GM20431 (cell line): Measurements from ENCODE around the gene SPATA2.
"Not testable (repeated sequence)": the region's sequence is repeated elsewhere in the genome, so short reads cannot be mapped to it uniquely, and the experiment has no call there.

ENCODE experiments used
- in situ Hi-C: fragments of 300-500 bp; cut with MseI, MboI; formaldehyde crosslinking; loops from one replicate; pipeline ENCODE4 v1.15.0; 2020; ENCODE audit warnings: low sequenced_read_pairs; ENCODE audit not compliant: unreplicated experiment

The SPATA2 gene

GRCh38 chr20:49905415-49906091 is 9.8 kb downstream of the SPATA2 start:
- in situ Hi-C loops: no loop called here

DNA sequence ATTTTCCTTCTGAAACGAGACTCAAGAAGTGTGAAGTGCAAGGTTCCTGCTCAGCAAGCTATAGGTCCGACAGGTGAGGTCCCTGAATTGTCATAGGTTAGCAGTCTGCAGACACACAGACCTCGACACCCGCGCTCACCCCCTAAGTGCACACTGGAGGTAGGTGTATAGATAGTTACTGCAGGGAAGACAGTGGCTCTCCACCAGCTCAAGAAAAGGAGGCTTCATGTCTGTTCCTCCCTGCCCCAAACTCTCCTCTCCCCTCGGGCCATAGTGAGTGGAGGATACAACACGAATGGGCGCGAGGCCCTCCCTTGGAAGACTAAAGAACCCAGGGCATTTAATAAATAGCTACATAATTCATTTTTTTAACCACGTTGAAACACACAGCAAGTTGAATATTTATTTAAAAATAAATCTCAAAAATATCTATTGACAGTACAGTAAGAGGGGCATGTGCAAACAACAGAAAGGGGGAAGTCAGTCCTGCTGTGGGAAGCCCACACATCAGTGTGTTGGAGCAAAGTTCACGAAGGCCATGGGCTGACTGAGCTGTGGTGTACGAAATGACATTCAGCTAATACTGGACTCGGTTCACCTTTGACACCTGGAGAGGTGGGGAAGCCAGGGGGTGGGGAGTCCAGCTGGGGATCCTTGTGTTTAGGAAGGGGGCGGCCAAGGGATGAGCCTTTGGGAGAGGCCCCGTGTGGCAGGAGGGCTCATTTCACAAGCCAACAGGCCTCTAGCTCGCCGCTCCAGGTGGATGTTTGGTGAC is 10.7 kb downstream of the SPATA2 start:
- in situ Hi-C loops: no loop called here

DNA sequence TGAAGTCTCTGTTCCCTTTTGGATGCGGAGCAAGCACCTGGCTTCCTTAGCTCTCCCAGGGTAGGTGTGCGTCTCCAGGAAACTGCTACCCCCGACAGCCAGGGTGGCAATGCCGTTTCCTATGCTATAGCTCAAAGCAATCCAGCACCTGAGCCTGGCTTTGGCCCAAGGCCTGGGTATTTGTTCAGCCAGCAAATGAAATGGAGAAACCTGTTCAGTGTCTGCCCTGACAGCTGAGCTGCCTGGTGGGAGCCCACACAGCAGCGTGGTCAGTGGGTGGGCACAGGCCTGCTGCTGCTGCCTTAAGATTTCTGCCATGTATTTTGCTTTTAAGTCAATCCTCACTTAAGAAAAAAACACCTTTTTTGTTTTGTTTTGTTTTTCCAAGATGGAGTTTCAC is 13.7 kb downstream of the SPATA2 start:
- in situ Hi-C loops: no loop called here

DNA sequence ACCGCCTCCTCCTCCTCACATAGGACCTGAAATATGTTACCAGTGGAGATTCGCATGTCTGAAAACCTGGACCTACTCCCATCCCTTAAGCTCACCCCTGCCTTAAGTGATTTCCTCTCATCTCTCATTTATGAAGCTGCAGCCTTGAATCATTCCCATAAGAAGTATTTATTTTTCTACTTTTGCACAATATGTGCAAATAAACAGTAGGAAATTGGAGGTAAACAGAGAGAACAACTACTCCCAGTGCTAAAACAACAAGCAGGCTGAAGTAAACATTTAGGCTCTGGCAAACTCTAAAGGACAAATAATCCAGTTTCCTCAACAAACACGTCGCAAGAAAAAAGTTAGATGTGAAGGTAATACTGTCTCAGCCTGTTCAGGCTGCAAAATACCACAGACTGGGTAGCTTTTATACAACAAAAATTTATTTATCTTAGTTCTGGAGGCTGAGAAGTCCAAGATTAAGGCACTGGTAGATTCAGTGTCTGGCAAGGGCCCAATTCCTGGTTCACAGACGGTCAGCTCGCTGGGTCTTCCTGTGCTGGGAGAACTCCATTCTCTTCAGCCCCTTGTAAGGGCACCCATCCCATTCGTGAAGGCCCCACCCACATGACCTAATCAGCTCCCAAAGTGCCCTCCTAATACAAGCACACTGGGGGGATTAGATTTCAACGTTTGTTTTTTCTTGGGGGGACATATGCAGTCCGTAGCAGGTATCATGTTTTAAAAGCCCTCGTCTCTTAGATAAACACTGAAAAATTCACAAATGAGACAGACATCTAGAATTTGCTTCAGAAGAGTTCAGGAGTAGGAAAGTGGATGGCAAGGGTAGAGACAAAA is 15.6 kb downstream of the SPATA2 start:
- in situ Hi-C loops: no loop called here

DNA sequence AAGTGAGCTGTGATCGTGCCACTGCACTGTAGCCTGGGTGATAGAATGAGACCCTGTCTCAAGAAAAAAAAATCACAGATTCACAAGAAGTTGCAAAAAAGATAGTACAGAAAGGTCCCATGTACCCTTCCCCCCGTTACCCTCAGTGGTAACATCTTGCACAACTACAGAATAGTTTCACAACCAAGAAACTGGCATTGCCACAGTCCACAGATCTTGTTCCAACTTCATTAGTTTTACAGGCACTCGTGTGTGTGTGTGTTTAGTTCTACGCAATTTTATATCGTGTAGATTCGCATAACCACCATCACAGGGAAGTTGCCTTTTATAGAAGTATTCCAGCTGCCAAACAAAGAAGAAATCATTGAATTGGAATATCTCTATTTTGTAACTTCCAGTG is 19.1 kb downstream of the SPATA2 start:
- in situ Hi-C loops: no loop called here

DNA sequence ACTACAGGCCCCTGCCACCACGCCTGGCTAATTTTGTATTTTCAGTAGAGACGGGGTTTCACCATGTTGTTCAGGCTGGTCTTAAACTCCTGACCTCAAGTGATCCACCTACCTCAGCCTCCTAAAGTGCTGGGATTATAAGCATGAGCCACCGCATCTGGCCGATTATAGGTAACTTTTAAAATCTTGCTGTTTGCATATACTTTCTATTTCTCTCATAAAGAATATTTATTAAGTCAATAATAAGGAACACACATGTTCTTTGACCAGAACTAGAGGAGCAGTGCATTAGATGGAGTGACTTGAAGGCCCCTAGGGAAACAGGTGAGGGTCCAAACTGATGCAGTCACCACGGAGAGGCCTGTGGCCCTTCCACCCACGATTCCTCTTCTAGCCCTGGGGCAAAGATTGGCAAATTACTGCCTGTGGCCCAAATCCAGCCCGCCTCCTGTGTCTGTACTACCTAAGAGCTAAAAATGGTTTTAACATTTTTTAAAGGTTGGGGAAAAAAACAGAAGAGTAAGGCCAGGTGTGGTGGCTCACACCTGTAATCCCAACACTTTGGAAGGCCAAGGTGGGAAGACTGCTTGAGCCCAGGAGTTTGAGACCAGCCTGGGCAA is 19.7 kb downstream of the SPATA2 start:
- in situ Hi-C loops: not testable (repeated sequence)

- in situ Hi-C loops: no loop called here
These were observed 21.3 kb downstream of the SPATA2 start for GRCh38 chr20:49894073-49894470.

DNA sequence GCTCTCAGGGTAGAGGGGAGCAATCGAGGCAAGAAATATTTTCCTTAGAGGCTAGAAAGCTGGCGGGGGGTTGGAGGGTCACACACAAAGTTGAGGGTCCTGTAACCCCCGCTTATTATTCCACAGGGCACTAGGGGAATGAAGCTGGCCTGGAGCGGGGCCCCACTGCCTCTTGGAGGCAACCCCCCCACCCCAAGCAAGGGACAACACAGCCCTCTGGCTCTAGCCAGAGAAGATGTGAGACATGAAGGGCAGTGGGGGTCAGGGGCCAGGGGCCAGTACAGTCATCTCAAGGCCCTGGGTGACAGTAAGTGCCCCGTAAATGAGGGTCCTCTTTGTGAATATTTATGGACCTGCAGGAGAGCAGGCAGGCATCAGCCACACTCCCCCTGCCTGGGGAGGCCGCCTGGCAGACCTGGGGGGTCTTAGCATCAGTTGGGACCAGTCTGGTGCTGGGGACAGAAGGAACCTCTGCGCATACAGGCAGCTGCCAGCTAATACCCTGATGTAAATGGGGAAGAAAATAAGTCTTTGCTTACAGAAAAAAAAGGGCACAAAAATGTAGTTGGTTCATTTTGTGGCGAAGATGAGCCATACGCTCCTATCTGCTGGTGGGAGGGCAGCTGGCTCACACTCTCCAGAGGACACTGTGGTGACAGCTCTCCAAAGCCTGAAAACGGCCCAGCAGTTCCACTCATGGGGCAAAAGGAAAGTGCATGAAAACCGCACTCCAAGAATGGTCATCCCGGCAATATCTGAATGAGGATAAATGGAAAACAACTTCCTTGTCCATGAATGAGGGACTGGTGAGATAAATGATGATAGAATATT is 21.9 kb downstream of the SPATA2 start:
- in situ Hi-C loops: no loop called here

DNA sequence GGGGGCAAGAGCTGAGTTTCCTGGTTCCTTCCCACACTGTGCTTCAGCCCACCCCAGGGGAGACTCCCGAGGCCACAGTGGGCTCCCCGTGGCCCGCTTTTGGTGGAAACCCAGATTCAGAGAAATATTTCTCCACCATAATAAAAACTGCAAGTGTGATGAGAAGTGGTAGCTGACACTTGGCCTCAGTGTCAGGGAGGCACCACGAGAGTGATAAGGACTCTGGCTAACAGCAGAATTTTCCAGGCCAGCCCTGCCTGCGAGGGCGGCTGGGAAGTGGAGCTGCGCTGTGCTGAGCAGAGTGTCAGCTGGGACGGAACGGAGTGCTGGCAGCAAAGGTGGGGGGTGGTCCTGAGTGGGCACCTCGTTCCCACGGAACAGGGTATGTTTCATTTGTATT is 22.5 kb downstream of the SPATA2 start:
- in situ Hi-C loops: no loop called here

- in situ Hi-C loops: no loop called here
These were observed 23.1 kb downstream of the SPATA2 start for GRCh38 chr20:49892260-49892659.

DNA sequence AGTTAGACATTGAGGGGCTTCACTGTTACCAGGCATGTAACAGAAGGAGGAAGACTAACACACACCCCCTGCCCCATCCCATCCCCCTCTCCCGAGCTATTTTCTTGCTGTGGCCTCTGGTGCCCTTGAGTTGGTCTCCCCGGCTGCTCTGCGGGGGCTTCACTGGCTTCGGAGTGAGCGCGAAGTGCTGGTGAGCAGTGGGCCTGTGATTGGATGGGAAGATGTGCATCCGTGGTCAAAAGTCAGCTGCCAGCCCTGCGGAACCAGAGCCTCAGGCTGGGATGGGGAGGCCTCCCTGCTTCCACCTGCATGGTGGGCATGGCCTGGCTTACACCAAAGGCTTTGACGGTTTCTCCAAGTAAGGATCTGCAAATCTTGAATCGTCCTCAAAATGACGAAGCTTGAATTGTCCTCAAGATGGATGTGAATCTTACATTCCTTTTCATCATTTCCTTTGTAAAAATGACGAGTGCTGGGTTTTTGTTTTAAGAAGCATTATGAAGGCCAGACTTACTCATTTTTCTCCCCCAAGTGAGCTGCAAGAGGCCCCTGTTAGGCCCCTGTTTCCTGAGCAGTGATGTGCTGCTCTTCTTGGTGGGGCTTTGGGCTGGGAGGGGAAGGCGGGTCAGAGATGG is 23.7 kb downstream of the SPATA2 start:
- in situ Hi-C loops: no loop called here

DNA sequence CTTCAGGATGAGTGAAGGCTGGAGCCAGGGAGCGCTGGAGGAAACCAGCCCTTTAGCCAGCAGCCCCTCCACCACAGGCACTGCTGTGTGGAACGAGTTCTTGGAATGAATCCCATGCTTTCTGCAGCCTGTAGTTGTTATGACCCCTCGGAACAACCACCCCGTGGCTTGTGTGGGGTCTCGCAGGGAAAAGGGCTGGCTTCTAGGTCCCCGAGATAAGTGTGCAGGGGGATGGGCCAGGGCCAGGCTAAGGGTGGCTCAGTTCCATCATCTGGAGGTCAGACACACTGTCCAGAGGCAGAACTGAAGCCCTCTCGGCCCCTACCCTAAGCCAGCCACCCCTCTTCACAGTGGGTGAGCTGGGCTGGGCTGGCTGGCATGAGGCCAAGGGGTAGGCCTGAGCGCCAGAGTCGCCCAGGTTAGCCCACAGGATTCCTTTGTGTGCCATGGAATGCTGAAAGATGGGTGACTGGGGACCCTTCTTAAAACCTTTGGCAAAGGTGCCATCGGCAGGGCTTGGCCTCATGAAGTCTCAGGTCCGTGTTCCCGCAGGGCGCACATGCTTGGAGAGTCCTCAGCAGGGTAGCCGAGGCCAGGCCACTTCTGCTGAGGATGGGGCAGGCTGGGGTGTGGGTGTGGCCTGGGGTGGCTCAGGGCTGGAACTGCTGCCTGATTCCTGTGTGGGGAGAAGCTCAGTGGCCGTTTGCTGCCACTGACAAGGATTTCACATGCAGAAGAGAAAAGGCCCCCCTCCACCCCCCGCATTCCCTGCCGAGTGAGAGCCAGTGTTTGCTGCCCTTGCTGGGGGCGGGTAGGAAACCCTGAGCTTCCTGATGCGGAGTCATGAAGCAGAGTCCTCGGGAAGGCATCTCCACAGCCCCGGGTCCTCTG is 24.6 kb downstream of the SPATA2 start:
- in situ Hi-C loops: no loop called here

- in situ Hi-C loops: no loop called here
These were observed 25.4 kb downstream of the SPATA2 start for GRCh38 chr20:49889935-49890333.

- in situ Hi-C loops: no loop called here
These were observed 26.1 kb downstream of the SPATA2 start for GRCh38 chr20:49889001-49889934.

DNA sequence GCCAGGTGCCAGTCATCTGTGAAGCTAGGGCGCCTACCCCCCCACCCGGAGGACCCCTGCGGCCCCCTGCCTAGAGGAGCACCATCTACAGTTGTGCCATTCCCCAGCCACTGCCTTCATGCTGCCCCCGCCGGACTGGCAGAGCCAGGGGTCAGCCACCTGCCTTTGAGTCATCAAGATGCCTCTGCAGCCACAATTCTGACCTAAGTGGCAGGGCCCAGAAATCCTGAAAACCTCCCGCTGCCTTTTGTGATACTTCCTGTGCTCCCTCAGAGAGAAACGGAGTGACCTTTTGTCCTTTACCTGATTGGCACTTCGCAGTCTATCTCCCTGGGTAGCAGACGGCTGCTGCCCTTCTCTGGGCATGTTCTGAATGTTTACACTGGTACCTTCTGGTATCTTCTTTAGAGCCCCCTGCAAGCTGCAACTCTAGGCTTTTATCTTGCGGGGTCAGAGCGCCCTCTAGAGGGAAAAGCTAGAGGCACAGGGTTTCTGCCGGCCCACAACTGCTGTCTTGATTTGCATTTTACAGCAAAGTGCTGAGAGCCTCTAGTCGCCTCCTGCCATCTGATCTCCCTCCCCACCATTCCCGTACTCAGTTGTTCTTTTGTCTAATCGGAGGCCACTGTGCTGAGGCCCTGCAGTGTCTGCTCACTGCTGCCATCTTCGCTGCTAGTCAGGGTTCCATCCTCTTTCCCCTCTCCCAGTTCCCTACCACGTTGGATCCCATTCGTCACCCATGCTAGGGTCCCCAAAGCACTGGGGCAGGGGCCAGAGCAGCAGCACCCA is 26.9 kb downstream of the SPATA2 start:
- in situ Hi-C loops: no loop called here
